NCI-H1105 treated with DMSO at 0.1 percent for 48 hours (cell line): ENCODE measurements around the gene NEDD9.

Experiments
- DNase-seq: peaks from one replicate; lab custom pipeline; 2025; lab: John Stamatoyannopoulos, UW

NEDD9 gene

GRCh38 chr6:11217360-11218101, 14.9 kb downstream of the NEDD9 start:
- peak; percentile 22 for DNase-seq

GRCh38 chr6:11215773-11216172, 16.7 kb downstream of the NEDD9 start:
- DNase-seq, result no peak

- DNase-seq, result no peak
Measured at GRCh38 chr6:11214901-11215300, 17.6 kb downstream of the NEDD9 start.

GRCh38 chr6:11214084-11214833, 18.2 kb downstream of the NEDD9 start:
- no peak for DNase-seq

GRCh38 chr6:11213422-11214021, 18.9 kb downstream of the NEDD9 start:
- no peak for DNase-seq

GRCh38 chr6:11212664-11213063, 19.8 kb downstream of the NEDD9 start:
- DNase-seq, result no peak

- DNase-seq, result no peak
Measured at GRCh38 chr6:11211254-11211653, 21.2 kb downstream of the NEDD9 start.

- no peak for DNase-seq
Measured at GRCh38 chr6:11210386-11211138, 21.9 kb downstream of the NEDD9 start.

GRCh38 chr6:11209906-11210305, 22.6 kb downstream of the NEDD9 start:
- DNase-seq, result no peak

GRCh38 chr6:11209369-11209768, 23.1 kb downstream of the NEDD9 start:
- no peak for DNase-seq

GRCh38 chr6:11208854-11209253, 23.6 kb downstream of the NEDD9 start:
- DNase-seq, result no peak

- no peak for DNase-seq
Measured at GRCh38 chr6:11208267-11208666, 24.2 kb downstream of the NEDD9 start.

GRCh38 chr6:11207199-11207968, 25.1 kb downstream of the NEDD9 start:
- no peak for DNase-seq

- DNase-seq, result no peak
Measured at GRCh38 chr6:11206576-11206975, 25.9 kb downstream of the NEDD9 start.

- DNase-seq, result no peak
Measured at GRCh38 chr6:11204794-11205366, 27.6 kb downstream of the NEDD9 start.

- DNase-seq, result no peak
Measured at GRCh38 chr6:11204005-11204399, 28.5 kb downstream of the NEDD9 start.

- DNase-seq, result no peak
Measured at GRCh38 chr6:11203306-11204004, 29.0 kb downstream of the NEDD9 start.

- DNase-seq, result no peak
Measured at GRCh38 chr6:11202513-11203305, 29.8 kb downstream of the NEDD9 start.

GRCh38 chr6:11201772-11202512, 30.5 kb downstream of the NEDD9 start:
- DNase-seq, result no peak
